ENCODE data around the gene GDPD4.

The GDPD4 gene

GRCh38 chr11:77324508-77324907 lies 23.0 kb upstream of the GDPD4 start:
- no peak for TF ChIP-seq CTCF (IDR thresholded peaks at IDR 0.05)

GRCh38 chr11:77322926-77323590 lies 21.6 kb upstream of the GDPD4 start:
- TF ChIP-seq CTCF (IDR thresholded peaks at IDR 0.05), result no peak

- TF ChIP-seq CTCF (IDR thresholded peaks at IDR 0.05), result no peak
Measured at GRCh38 chr11:77322506-77322905, 21.0 kb upstream of the GDPD4 start.

- no peak for TF ChIP-seq CTCF (IDR thresholded peaks at IDR 0.05)
Measured at GRCh38 chr11:77320351-77320750, 18.9 kb upstream of the GDPD4 start.

GRCh38 chr11:77318600-77318999 lies 17.1 kb upstream of the GDPD4 start:
- TF ChIP-seq CTCF (IDR thresholded peaks at IDR 0.05), result no peak

GRCh38 chr11:77316733-77317342 lies 15.4 kb upstream of the GDPD4 start:
- no peak for TF ChIP-seq CTCF (IDR thresholded peaks at IDR 0.05)

- no peak for TF ChIP-seq CTCF (IDR thresholded peaks at IDR 0.05)
Measured at GRCh38 chr11:77312107-77312506, 10.6 kb upstream of the GDPD4 start.
